ENCODE results near the gene DMRT3.

Gene DMRT3

GRCh38 chr9:972501-973294 is 3.8 kb upstream of the DMRT3 start:
- peaks cover 15% of the 10 kb centered on the region for H3K4me1 ChIP-seq (ENCODE audit: insufficient read depth, low read length)
- no peak overlapping the region for H3K4me3 ChIP-seq (ENCODE audit: low read depth in 1 of 2, low read length in 2 of 2)
- no peak overlapping the region for H3K27ac ChIP-seq (ENCODE audit: low read depth, low read length)
- H3K36me3 ChIP-seq (ENCODE audit: insufficient read depth, low read length): no peaks in the 10 kb centered on the region
- H3K9me3 ChIP-seq (ENCODE audit: low read length): peaks cover 4% of the 10 kb centered on the region
- H3K27me3 ChIP-seq (ENCODE audit: control insufficient read depth in 1 of 2, insufficient read depth in 2 of 2, low read length in 2 of 2): peaks cover 85 to 98% of the 10 kb centered on the region in 2 donors
- no peak overlapping the region for H3K9ac ChIP-seq (ENCODE audit: low read length)

GRCh38 chr9:973295-973834 is 3.1 kb upstream of the DMRT3 start:
- no peak overlapping the region for H3K9ac ChIP-seq (ENCODE audit: low read length)

GRCh38 chr9:974031-974995 is 2.1 kb upstream of the DMRT3 start:
- Histone ChIP-seq H3K9me3 (ENCODE audit: low read length) (peaks cover 4% of the 10 kb centered on the region), H3K36me3 (ENCODE audit: insufficient read depth, low read length) (no peaks in the 10 kb centered on the region), H3K27me3 (ENCODE audit: control insufficient read depth in 1 of 2, insufficient read depth in 2 of 2, low read length in 2 of 2) (peaks cover 85 to 95% of the 10 kb centered on the region in 2 donors), H3K27ac (ENCODE audit: low read depth, low read length) (no peak overlapping the region), H3K4me1 (ENCODE audit: insufficient read depth, low read length) (peaks cover 15% of the 10 kb centered on the region), H3K4me3 (ENCODE audit: low read depth in 1 of 2, low read length in 2 of 2) (no peak overlapping the region), H3K9ac (ENCODE audit: low read length) (no peak overlapping the region)

More at GRCh38 chr9:973295-973834, 3.1 kb upstream of the DMRT3 start:
- H3K9me3 ChIP-seq (ENCODE audit: low read length): peaks cover 4% of the 10 kb centered on the region
- peaks cover 15% of the 10 kb centered on the region for H3K4me1 ChIP-seq (ENCODE audit: insufficient read depth, low read length)
- no peaks in the 10 kb centered on the region for H3K36me3 ChIP-seq (ENCODE audit: insufficient read depth, low read length)
- no peak overlapping the region for H3K4me3 ChIP-seq (ENCODE audit: low read depth in 1 of 2, low read length in 2 of 2)
- H3K27me3 ChIP-seq (ENCODE audit: control insufficient read depth in 1 of 2, insufficient read depth in 2 of 2, low read length in 2 of 2): peaks cover 85 to 96% of the 10 kb centered on the region in 2 donors
- no peak overlapping the region for H3K27ac ChIP-seq (ENCODE audit: low read depth, low read length)

- peaks cover 14% of the 10 kb centered on the region for H3K4me1 ChIP-seq (ENCODE audit: insufficient read depth, low read length)
- H3K36me3 ChIP-seq (ENCODE audit: insufficient read depth, low read length): no peaks in the 10 kb centered on the region
- H3K4me3 ChIP-seq (ENCODE audit: low read depth in 1 of 2, low read length in 2 of 2): no peak overlapping the region
- peaks cover 85 to 93% of the 10 kb centered on the region in 2 donors for H3K27me3 ChIP-seq (ENCODE audit: control insufficient read depth in 1 of 2, insufficient read depth in 2 of 2, low read length in 2 of 2)
- H3K9ac ChIP-seq (ENCODE audit: low read length): no peak overlapping the region
- H3K9me3 ChIP-seq (ENCODE audit: low read length): peaks cover 4% of the 10 kb centered on the region
- no peak overlapping the region for H3K27ac ChIP-seq (ENCODE audit: low read depth, low read length)
These were observed 1.3 kb upstream of the DMRT3 start for GRCh38 chr9:974996-975739.

GRCh38 chr9:975740-976257 is 656 bp upstream of the DMRT3 start:
- Histone ChIP-seq H3K27ac (ENCODE audit: low read depth, low read length) (no peak overlapping the region), H3K4me3 (ENCODE audit: low read depth in 1 of 2, low read length in 2 of 2) (no peak overlapping the region), H3K36me3 (ENCODE audit: insufficient read depth, low read length) (no peaks in the 10 kb centered on the region), H3K27me3 (ENCODE audit: control insufficient read depth in 1 of 2, insufficient read depth in 2 of 2, low read length in 2 of 2) (peaks cover 84 to 90% of the 10 kb centered on the region in 2 donors), H3K9ac (ENCODE audit: low read length) (no peak overlapping the region), H3K9me3 (ENCODE audit: low read length) (peaks cover 4% of the 10 kb centered on the region), H3K4me1 (ENCODE audit: insufficient read depth, low read length) (peaks cover 13% of the 10 kb centered on the region)

GRCh38 chr9:976943-977837 is 735 bp downstream of the DMRT3 start:
- no peak overlapping the region for H3K4me3 ChIP-seq (ENCODE audit: low read depth in 1 of 2, low read length in 2 of 2)
- peaks cover 12% of the 10 kb centered on the region for H3K4me1 ChIP-seq (ENCODE audit: insufficient read depth, low read length)
- peaks cover 4% of the 10 kb centered on the region for H3K9me3 ChIP-seq (ENCODE audit: low read length)
- no peak overlapping the region for H3K27ac ChIP-seq (ENCODE audit: low read depth, low read length)
- H3K9ac ChIP-seq (ENCODE audit: low read length): no peak overlapping the region
- peaks cover 86 to 90% of the 10 kb centered on the region in 2 donors for H3K27me3 ChIP-seq (ENCODE audit: control insufficient read depth in 1 of 2, insufficient read depth in 2 of 2, low read length in 2 of 2)
- H3K36me3 ChIP-seq (ENCODE audit: insufficient read depth, low read length): no peaks in the 10 kb centered on the region

- Histone ChIP-seq H3K36me3 (ENCODE audit: insufficient read depth, low read length) (no peaks in the 10 kb centered on the region), H3K27me3 (ENCODE audit: control insufficient read depth in 1 of 2, insufficient read depth in 2 of 2, low read length in 2 of 2) (peaks cover 85 to 90% of the 10 kb centered on the region in 2 donors), H3K4me3 (ENCODE audit: low read depth in 1 of 2, low read length in 2 of 2) (no peak overlapping the region), H3K9me3 (ENCODE audit: low read length) (peaks cover 4% of the 10 kb centered on the region), H3K4me1 (ENCODE audit: insufficient read depth, low read length) (peaks cover 3% of the 10 kb centered on the region), H3K9ac (ENCODE audit: low read length) (no peak overlapping the region), H3K27ac (ENCODE audit: low read depth, low read length) (no peak overlapping the region)
These were observed 1.7 kb downstream of the DMRT3 start for GRCh38 chr9:977838-978830.

GRCh38 chr9:979983-980382 is 3.5 kb downstream of the DMRT3 start:
- Histone ChIP-seq H3K36me3 (ENCODE audit: insufficient read depth, low read length) (no peaks in the 10 kb centered on the region), H3K27me3 (ENCODE audit: control insufficient read depth in 1 of 2, insufficient read depth in 2 of 2, low read length in 2 of 2) (peaks cover 72 to 78% of the 10 kb centered on the region in 2 donors), H3K27ac (ENCODE audit: low read depth, low read length) (no peak overlapping the region), H3K4me1 (ENCODE audit: insufficient read depth, low read length) (no peaks in the 10 kb centered on the region), H3K9me3 (ENCODE audit: low read length) (peaks cover 4% of the 10 kb centered on the region), H3K4me3 (ENCODE audit: low read depth in 1 of 2, low read length in 2 of 2) (no peak overlapping the region), H3K9ac (ENCODE audit: low read length) (no peak overlapping the region)

- H3K4me1 ChIP-seq (ENCODE audit: insufficient read depth, low read length): no peaks in the 10 kb centered on the region
- no peaks in the 10 kb centered on the region for H3K36me3 ChIP-seq (ENCODE audit: insufficient read depth, low read length)
- H3K9me3 ChIP-seq (ENCODE audit: low read length): no peaks in the 10 kb centered on the region
- peaks cover 65 to 73% of the 10 kb centered on the region in 2 donors for H3K27me3 ChIP-seq (ENCODE audit: control insufficient read depth in 1 of 2, insufficient read depth in 2 of 2, low read length in 2 of 2)
- H3K9ac ChIP-seq (ENCODE audit: low read length): no peak overlapping the region
- H3K4me3 ChIP-seq (ENCODE audit: low read depth in 1 of 2, low read length in 2 of 2): no peak overlapping the region
- no peak overlapping the region for H3K27ac ChIP-seq (ENCODE audit: low read depth, low read length)
These were observed 4.2 kb downstream of the DMRT3 start for GRCh38 chr9:980640-981039.

Data from muscle layer of colon (tissue), 2 donors.